ENCODE results near the gene ARSI. TPM values are rescaled to one million over a fixed set of nuclear protein-coding genes. Genes with fewer than 3 reads are reported as not detected.

The ARSI gene
- total and polyA plus RNA-seq, 2 of the 4 experiments (the other 2 are of a cell fraction), result 14.8 to 15.2 TPM

DNA sequence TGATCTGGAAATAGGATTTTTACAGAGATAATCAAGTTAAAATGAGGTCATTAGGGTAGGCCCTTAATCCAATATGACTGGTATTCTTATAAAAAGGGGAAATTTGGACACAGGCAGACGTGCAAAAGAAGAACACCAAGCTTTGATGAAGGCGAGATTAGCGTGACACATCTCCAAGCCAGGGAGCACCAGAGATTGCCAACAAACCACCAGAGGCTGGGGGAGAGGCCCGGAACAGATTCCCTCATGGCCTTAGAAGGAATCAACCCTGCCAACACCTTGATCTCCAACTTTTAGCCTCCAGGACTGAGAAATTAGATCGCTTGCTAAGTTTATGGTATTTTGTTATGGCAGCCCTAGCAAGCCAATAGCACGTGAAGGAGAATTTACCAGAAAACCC lies 10.8 kb upstream of the ARSI start:
- no peak overlapping the region for H3K4me2 ChIP-seq (ENCODE audit: low read depth, low read length)
- no TSS peak for BruUV-seq (replicated peaks)
- peaks cover 0 to under 1% of the 10 kb centered on the region in 2 experiments; a peak in 2 of 4 replicates for H3K79me1 ChIP-seq (ENCODE audit: low read depth in 1 of 2, low read length in 2 of 2)
- H3K23ac ChIP-seq (ENCODE audit: low read depth, low read length), result no peak overlapping the region
- no peak overlapping the region for H2BK20ac ChIP-seq (ENCODE audit: low read depth, low read length)
- no peak overlapping the region for H3K56ac ChIP-seq (ENCODE audit: extremely low read depth, insufficient read depth, low read length)
- no peak for ATAC-seq (ENCODE audit: low read depth)
- H3K9ac ChIP-seq (ENCODE audit: low read depth, low read length), result no peak overlapping the region
- H4K20me1 ChIP-seq (ENCODE audit: insufficient read depth, low read length), result peaks cover 5% of the 10 kb centered on the region; the same call in 1 of the 2 replicates
- in situ Hi-C loops (cut with MboI; ENCODE audit: low sequenced_read_pairs) (no loop called here), intact Hi-C loops (cut with micrococcal nuclease) (no loop called here), dilution Hi-C loops (cut with HindIII; ENCODE audit: low sequenced_read_pairs, unreplicated experiment) (no loop called here)
- H2AK9ac ChIP-seq (replicated peaks; ENCODE audit: low read depth, low read length, poor library complexity), result no peak overlapping the region
- no peak overlapping the region for H3K18ac ChIP-seq (ENCODE audit: low read depth, low read length)
- no peak for DNase-seq
- no peak overlapping the region for H3K4me3 ChIP-seq (ENCODE audit: insufficient read depth, low read depth, low read length)
- ChIA-PET POLR2A (ENCODE audit: unreplicated experiment) (no interaction called here), CTCF (interaction anchor here (0.6 kb wide), 1 partner anchor 336 kb away, joined by 3 read pairs; no protein-coding TSS in a partner anchor)
- H3K14ac ChIP-seq (replicated peaks; ENCODE audit: low read depth, low read length), result no peak overlapping the region
- H2AK5ac ChIP-seq (ENCODE audit: low read depth, low read length), result no peak overlapping the region
- H4K91ac ChIP-seq (ENCODE audit: insufficient read depth, low read depth, low read length), result no peak overlapping the region
- WGBS, 2 experiments (ENCODE audit: extremely low coverage in 2 of 2, insufficient read length in 1 of 2), result no CpG with 5 or more reads among the region's 6 CpGs
- no peaks in the 10 kb centered on the region for H3K27me3 ChIP-seq (ENCODE audit: control insufficient read depth, insufficient read depth, low read length)
- H2BK5ac ChIP-seq (ENCODE audit: low read depth, low read length, poor library complexity, severe bottlenecking), result no peak overlapping the region
- TF ChIP-seq, protein P1, sequence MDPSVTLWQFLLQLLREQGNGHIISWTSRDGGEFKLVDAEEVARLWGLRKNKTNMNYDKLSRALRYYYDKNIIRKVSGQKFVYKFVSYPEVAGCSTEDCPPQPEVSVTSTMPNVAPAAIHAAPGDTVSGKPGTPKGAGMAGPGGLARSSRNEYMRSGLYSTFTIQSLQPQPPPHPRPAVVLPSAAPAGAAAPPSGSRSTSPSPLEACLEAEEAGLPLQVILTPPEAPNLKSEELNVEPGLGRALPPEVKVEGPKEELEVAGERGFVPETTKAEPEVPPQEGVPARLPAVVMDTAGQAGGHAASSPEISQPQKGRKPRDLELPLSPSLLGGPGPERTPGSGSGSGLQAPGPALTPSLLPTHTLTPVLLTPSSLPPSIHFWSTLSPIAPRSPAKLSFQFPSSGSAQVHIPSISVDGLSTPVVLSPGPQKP (IDR thresholded peaks at IDR 0.05; ENCODE audit: borderline replicate concordance, low read depth, low read length), result no peak
- no peak for TF ChIP-seq SMC3 (IDR thresholded peaks at IDR 0.05; ENCODE audit: low read depth, low read length)
- TF ChIP-seq MAFK (IDR thresholded peaks at IDR 0.05; ENCODE audit: low read depth, low read length), result no peak
- TF ChIP-seq RCOR1 (IDR thresholded peaks at IDR 0.05; ENCODE audit: insufficient replicate concordance, low read length), result no peak
- no peak for TF ChIP-seq CEBPB (IDR thresholded peaks at IDR 0.05; ENCODE audit: low read depth, low read length)
- TF ChIP-seq RAD21 (IDR thresholded peaks at IDR 0.05; ENCODE audit: low read length), result no peak
- TF ChIP-seq, protein P2, sequence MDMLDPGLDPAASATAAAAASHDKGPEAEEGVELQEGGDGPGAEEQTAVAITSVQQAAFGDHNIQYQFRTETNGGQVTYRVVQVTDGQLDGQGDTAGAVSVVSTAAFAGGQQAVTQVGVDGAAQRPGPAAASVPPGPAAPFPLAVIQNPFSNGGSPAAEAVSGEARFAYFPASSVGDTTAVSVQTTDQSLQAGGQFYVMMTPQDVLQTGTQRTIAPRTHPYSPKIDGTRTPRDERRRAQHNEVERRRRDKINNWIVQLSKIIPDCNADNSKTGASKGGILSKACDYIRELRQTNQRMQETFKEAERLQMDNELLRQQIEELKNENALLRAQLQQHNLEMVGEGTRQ (IDR thresholded peaks at IDR 0.05; ENCODE audit: low read depth, low read length), result no peak
- no peak for TF ChIP-seq POLR2A (IDR thresholded peaks at IDR 0.05; ENCODE audit: low read depth, low read length)
- TF ChIP-seq, protein P3, sequence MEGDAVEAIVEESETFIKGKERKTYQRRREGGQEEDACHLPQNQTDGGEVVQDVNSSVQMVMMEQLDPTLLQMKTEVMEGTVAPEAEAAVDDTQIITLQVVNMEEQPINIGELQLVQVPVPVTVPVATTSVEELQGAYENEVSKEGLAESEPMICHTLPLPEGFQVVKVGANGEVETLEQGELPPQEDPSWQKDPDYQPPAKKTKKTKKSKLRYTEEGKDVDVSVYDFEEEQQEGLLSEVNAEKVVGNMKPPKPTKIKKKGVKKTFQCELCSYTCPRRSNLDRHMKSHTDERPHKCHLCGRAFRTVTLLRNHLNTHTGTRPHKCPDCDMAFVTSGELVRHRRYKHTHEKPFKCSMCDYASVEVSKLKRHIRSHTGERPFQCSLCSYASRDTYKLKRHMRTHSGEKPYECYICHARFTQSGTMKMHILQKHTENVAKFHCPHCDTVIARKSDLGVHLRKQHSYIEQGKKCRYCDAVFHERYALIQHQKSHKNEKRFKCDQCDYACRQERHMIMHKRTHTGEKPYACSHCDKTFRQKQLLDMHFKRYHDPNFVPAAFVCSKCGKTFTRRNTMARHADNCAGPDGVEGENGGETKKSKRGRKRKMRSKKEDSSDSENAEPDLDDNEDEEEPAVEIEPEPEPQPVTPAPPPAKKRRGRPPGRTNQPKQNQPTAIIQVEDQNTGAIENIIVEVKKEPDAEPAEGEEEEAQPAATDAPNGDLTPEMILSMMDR (conservative IDR thresholded peaks at IDR 0.05; ENCODE audit: low read depth, low read length), result no peak
- no peak for TF ChIP-seq RFX5 (IDR thresholded peaks at IDR 0.05; ENCODE audit: low read depth, low read length)
- H3K36me3 ChIP-seq (ENCODE audit: control insufficient read depth, insufficient read depth, low read length), result no peaks in the 10 kb centered on the region
- H2BK15ac ChIP-seq (ENCODE audit: low read depth, low read length), result 0 out of 3 replicates have a peak overlapping the region, but pooled peaks have one; percentile 68
- H3K4ac ChIP-seq (ENCODE audit: low read depth, low read length), result no peak overlapping the region; the same call in 1 of the 2 replicates
- no peaks in the 10 kb centered on the region for H3K9me3 ChIP-seq (ENCODE audit: control insufficient read depth, insufficient read depth, low read length)
- H2BK120ac ChIP-seq (ENCODE audit: low read depth, low read length), result no peak overlapping the region
- H3K27ac ChIP-seq (ENCODE audit: insufficient read depth, low read length), result no peak overlapping the region
- H4K8ac ChIP-seq (ENCODE audit: low read depth in 2 of 2, low read length in 2 of 2), result no peak overlapping the region
- H2AFZ ChIP-seq (replicated peaks; ENCODE audit: low read length, poor library complexity), result no peak overlapping the region
- H4K5ac ChIP-seq (ENCODE audit: low read depth, low read length), result no peak overlapping the region
- H3K9me1 ChIP-seq (ENCODE audit: insufficient read depth, low read length), result peaks cover 29% of the 10 kb centered on the region
- peaks cover 23% of the 10 kb centered on the region for H3K4me1 ChIP-seq (ENCODE audit: control insufficient read depth, insufficient read depth, low read length)
